ENCODE measurements around the gene CLDN16. TPM values are rescaled to one million over a fixed set of nuclear protein-coding genes. Genes with fewer than 3 reads are reported as not detected.
A peak's percentile ranks its signal among the peaks of the same experiment; 100 is the strongest.

Gene CLDN16
- total and polyA plus RNA-seq, 2 of the 4 experiments (the other 2 are of a cell fraction): under 0.01 to 0.09 TPM

DNA sequence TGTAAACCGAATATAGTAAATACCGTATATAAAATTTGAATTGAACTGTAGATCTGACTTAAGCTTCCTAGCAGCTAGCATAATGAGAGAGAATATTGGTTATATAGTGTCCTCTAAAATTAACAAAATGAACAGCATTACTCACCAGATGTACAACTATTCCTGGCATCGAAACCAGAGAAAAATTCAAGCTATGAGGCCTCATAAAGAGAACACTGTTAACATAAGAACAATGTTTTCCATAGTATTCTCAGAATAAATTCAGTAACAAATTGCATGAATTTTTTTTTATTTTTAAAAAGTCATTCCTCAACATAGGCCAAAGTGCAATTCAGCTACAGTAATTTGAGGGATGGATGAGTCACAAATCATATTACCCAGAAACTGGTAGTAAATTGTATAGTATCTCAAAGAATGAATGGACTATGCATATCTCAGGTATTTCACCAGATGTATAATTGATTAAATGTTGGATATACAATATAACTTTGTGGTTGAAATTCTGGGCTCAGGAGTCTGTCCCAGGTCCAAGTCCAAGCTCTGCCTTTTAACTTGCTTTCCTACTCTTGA is 56.7 kb downstream of the CLDN16 start:
- Histone ChIP-seq H4K91ac (ENCODE audit: insufficient read depth, low read depth, low read length) (no peak overlapping the region), H3K4me2 (ENCODE audit: low read depth, low read length) (no peak overlapping the region), H3K18ac (ENCODE audit: low read depth, low read length) (no peak overlapping the region), H3K27me3 (ENCODE audit: control insufficient read depth, insufficient read depth, low read length) (no peaks in the 10 kb centered on the region; the same call in 1 of the 2 replicates), H2BK120ac (ENCODE audit: low read depth, low read length) (no peak overlapping the region), H2AK9ac (replicated peaks; ENCODE audit: low read depth, low read length, poor library complexity) (no peak overlapping the region), H2AK5ac (ENCODE audit: low read depth, low read length) (no peak overlapping the region), H4K8ac (ENCODE audit: low read depth in 2 of 2, low read length in 2 of 2) (no peak overlapping the region), H3K9me3 (ENCODE audit: control insufficient read depth, insufficient read depth, low read length) (no peaks in the 10 kb centered on the region), H3K36me3 (ENCODE audit: control insufficient read depth, insufficient read depth, low read length) (no peaks in the 10 kb centered on the region), H3K9me1 (ENCODE audit: insufficient read depth, low read length) (no peaks in the 10 kb centered on the region), H3K27ac (ENCODE audit: insufficient read depth, low read length) (no peak overlapping the region), H3K79me1 (ENCODE audit: low read depth in 1 of 2, low read length in 2 of 2) (no peaks in the 10 kb centered on the region), H3K4ac (ENCODE audit: low read depth, low read length) (no peak overlapping the region), H4K5ac (ENCODE audit: low read depth, low read length) (no peak overlapping the region), H3K56ac (ENCODE audit: extremely low read depth, insufficient read depth, low read length) (no peak overlapping the region), H2BK15ac (ENCODE audit: low read depth, low read length) (no peak overlapping the region), H2BK5ac (ENCODE audit: low read depth, low read length, poor library complexity, severe bottlenecking) (no peak overlapping the region), H3K4me3 (ENCODE audit: insufficient read depth, low read depth, low read length) (no peak overlapping the region), H2BK20ac (ENCODE audit: low read depth, low read length) (no peak overlapping the region), H4K20me1 (ENCODE audit: insufficient read depth, low read length) (no peaks in the 10 kb centered on the region), H3K9ac (ENCODE audit: low read depth, low read length) (no peak overlapping the region), H2AFZ (replicated peaks; ENCODE audit: low read length, poor library complexity) (no peak overlapping the region), H3K14ac (replicated peaks; ENCODE audit: low read depth, low read length) (no peak overlapping the region), H3K23ac (ENCODE audit: low read depth, low read length) (no peak overlapping the region), H3K4me1 (ENCODE audit: control insufficient read depth, insufficient read depth, low read length) (no peaks in the 10 kb centered on the region)
- WGBS, 2 experiments (ENCODE audit: extremely low coverage in 2 of 2, insufficient read length in 1 of 2): no CpG with 5 or more reads among the region's 3 CpGs
- intact Hi-C loops (cut with micrococcal nuclease) (loop anchor here (5.0 kb wide), 3 partner anchors 217 to 482 kb away; no protein-coding TSS in a partner anchor), in situ Hi-C loops (cut with MboI; ENCODE audit: low sequenced_read_pairs) (no loop called here), dilution Hi-C loops (cut with HindIII; ENCODE audit: low sequenced_read_pairs, unreplicated experiment) (no loop called here)
- BruUV-seq (replicated peaks): no TSS peak
- no peak for ATAC-seq (ENCODE audit: low read depth)
- CTCF ChIA-PET: interaction anchor here (1.7 kb wide), 2 partner anchors 8 to 219 kb away, joined by 6 to 7 read pairs; no protein-coding TSS in a partner anchor
- TF ChIP-seq MAFK (IDR thresholded peaks at IDR 0.05; ENCODE audit: low read depth, low read length) (no peak), POLR2A (IDR thresholded peaks at IDR 0.05; ENCODE audit: low read depth, low read length) (no peak), FOS (IDR thresholded peaks at IDR 0.05; ENCODE audit: low read depth, low read length) (no peak), MAZ (IDR thresholded peaks at IDR 0.05; ENCODE audit: borderline replicate concordance, low read depth, low read length) (no peak), SMC3 (IDR thresholded peaks at IDR 0.05; ENCODE audit: low read depth, low read length) (no peak), CHD1 (IDR thresholded peaks at IDR 0.05; ENCODE audit: low read depth, low read length) (no peak), RCOR1 (IDR thresholded peaks at IDR 0.05; ENCODE audit: insufficient replicate concordance, low read length) (no peak), MXI1 (IDR thresholded peaks at IDR 0.05; ENCODE audit: borderline replicate concordance, low read depth, low read length) (no peak), RFX5 (IDR thresholded peaks at IDR 0.05; ENCODE audit: low read depth, low read length) (no peak), RAD21 (IDR thresholded peaks at IDR 0.05; ENCODE audit: low read length) (no peak)
- TF ChIP-seq, protein P1, sequence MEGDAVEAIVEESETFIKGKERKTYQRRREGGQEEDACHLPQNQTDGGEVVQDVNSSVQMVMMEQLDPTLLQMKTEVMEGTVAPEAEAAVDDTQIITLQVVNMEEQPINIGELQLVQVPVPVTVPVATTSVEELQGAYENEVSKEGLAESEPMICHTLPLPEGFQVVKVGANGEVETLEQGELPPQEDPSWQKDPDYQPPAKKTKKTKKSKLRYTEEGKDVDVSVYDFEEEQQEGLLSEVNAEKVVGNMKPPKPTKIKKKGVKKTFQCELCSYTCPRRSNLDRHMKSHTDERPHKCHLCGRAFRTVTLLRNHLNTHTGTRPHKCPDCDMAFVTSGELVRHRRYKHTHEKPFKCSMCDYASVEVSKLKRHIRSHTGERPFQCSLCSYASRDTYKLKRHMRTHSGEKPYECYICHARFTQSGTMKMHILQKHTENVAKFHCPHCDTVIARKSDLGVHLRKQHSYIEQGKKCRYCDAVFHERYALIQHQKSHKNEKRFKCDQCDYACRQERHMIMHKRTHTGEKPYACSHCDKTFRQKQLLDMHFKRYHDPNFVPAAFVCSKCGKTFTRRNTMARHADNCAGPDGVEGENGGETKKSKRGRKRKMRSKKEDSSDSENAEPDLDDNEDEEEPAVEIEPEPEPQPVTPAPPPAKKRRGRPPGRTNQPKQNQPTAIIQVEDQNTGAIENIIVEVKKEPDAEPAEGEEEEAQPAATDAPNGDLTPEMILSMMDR (conservative IDR thresholded peaks at IDR 0.05; ENCODE audit: low read depth, low read length): no peak
- TF ChIP-seq, protein P2, sequence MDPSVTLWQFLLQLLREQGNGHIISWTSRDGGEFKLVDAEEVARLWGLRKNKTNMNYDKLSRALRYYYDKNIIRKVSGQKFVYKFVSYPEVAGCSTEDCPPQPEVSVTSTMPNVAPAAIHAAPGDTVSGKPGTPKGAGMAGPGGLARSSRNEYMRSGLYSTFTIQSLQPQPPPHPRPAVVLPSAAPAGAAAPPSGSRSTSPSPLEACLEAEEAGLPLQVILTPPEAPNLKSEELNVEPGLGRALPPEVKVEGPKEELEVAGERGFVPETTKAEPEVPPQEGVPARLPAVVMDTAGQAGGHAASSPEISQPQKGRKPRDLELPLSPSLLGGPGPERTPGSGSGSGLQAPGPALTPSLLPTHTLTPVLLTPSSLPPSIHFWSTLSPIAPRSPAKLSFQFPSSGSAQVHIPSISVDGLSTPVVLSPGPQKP (IDR thresholded peaks at IDR 0.05; ENCODE audit: borderline replicate concordance, low read depth, low read length): no peak
- POLR2A ChIA-PET (ENCODE audit: unreplicated experiment): no interaction called here
- DNase-seq: peak; percentile 6
